GM12891 (cell line): ENCODE data around the gene PCNX2.

ENCODE experiments used
- POLR2A ChIP-seq: IDR thresholded peaks from 2 replicates; pipeline ENCODE4 v1.6.1; 2011; ENCODE audit warnings: low read depth, low read length, control low read depth
- POLR2AphosphoS5 ChIP-seq: IDR thresholded peaks from 2 replicates; pipeline ENCODE4 v1.6.1; 2011; ENCODE audit warnings: low read depth, low read length, control low read depth

GRCh38 chr1:233024199-233024598 is 271.3 kb downstream of the PCNX2 start:
- TF ChIP-seq POLR2AphosphoS5 (no peak), POLR2A (no peak)
